GM21717 (cell line): ENCODE measurements around the gene XPO4.
"Not testable (repeated sequence)": the region's sequence is repeated elsewhere in the genome, so short reads cannot be mapped to it uniquely, and the experiment has no call there.

ENCODE experiments used
- ATAC-seq: cut with Tn5 transposase; IDR thresholded peaks from one replicate; pipeline ENCODE4 v1.9.1; 2021; ENCODE audit warnings: mild to moderate bottlenecking, moderate library complexity; ENCODE audit not compliant: unreplicated experiment

XPO4 gene

GRCh38 chr13:20891768-20892167 is 10.8 kb downstream of the XPO4 start:
- no peak for ATAC-seq

DNA sequence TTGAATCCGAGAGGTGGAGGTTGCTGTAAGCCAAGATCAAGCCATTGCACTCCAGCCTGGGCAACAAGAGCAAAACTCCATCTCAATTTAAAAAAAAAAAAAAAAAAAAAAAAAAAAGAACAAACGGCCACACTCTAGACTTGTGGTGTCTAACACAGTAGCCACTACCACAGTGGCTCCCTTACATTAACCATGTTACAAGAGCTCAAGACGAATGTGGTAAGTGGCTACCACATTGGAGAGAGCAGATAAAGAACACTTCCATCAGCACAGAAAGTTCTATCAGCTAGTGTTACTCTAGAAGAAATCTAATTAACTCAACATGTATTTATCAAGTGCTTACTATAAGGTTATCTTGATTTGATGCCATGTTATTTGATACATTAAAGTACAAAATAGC is 11.5 kb downstream of the XPO4 start:
- ATAC-seq, result no peak

DNA sequence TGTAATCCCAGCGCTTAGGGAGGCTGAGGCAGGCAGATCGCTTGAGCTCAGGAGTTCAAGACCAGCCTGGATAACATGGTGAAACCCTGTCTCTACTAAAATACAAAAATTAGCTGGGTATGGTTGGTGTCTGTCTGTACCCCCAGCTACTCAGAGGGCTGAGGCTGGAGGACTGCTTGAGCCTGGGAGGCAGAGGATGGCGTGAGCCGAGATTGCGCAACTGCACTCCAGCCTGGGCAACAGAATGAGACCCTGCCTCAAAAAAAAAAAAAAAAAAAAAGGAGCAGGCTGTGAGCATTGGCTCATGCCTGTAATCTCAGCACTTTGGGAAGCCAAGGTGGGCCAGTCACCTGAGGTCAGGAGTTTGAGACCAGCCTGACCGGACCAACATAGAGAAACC is 12.0 kb downstream of the XPO4 start:
- ATAC-seq, result not testable (repeated sequence)

DNA sequence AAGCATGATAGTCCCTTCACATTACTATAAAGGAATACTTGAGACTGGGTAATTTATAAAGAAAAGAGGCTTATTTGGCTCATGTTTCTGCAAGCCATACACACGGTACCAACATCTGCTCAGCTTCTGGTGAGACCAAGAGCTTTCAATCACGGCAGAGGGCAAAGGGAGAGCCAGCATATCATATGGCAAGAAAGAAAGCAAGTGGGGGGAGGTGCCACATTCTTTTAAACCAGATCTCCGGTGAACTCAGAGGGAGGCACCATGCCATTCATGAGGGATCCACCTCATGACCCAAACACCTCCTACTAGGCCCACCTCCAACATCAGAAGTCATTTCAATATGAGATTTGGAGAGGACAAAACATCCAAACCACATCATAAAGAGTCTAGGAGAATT is 20.3 kb downstream of the XPO4 start:
- ATAC-seq, result no peak

DNA sequence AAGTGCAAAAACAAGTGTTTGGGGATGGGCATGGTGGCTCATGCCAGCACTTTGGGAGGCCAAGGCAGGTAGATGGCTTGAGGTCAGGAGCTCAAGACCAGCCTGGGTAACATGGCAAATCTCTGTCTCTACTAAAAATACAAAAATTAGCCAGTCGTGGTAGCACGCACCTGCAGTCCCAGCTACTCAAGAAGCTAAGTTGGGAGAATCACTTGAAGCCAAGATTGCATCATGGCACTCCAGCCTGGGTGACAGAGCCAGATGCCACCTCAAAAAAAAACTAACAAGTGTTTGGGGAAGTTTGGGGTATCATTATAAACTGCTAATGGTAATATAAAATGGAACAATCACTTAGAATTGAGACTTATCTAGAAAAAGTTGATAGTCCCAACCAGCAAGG is 24.6 kb downstream of the XPO4 start:
- ATAC-seq, result no peak

DNA sequence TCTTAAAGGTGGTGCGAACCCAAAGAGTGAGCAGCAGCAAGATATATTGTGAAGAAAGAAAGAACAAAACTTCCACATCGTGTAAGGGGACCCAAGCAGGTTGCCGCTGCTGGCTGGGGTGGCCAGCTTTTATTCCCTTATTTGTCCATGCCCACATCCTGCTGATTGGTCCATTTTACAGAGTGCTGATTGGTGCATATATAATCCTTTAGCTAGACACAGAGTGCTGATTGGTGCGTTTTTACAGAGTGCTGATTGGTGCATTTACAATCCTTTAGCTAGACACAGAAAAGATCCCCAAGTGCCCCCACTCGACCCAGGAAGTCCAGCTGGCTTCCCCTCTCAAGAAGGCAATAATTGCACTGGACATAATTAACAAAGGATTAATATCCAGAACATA is 25.7 kb downstream of the XPO4 start:
- ATAC-seq, result not testable (repeated sequence)

DNA sequence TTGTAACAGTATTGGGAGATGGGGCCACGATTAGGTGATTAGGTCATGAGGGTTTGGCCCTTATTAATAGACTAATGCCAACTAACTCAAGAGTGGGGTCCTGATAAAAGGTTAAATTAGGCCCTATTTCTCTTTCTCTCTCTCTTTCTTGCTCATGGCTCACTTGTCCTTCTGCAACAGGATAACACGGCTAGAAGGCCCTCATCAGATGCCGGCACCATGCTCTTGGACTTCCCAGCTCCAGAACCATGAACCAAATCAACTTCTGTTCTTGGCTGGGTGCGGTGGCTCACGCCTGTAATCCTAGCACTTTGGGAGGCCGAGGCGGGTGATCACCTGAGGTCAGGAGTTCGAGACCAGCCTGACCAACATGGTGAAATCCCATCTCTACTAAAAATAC is 28.1 kb downstream of the XPO4 start:
- ATAC-seq, result not testable (repeated sequence)

DNA sequence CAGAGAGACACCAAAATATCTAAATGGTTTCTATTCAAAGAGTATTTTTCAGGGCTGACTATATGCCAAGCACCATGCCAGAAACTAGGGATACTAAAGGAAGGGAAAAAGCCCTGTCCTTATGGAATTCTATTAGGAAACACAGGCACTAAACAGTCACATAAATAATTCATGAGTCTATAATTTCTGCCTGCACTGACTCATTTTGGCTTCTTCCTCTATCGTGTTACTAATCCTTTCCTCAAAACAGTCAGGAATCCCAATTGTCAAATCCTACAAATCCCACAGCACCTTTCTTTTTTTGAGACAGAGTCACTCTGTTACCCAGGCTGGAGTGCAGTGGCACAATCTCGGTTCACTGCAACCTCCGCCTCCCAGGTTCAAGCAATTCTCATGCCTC is 29.2 kb downstream of the XPO4 start:
- no peak for ATAC-seq

DNA sequence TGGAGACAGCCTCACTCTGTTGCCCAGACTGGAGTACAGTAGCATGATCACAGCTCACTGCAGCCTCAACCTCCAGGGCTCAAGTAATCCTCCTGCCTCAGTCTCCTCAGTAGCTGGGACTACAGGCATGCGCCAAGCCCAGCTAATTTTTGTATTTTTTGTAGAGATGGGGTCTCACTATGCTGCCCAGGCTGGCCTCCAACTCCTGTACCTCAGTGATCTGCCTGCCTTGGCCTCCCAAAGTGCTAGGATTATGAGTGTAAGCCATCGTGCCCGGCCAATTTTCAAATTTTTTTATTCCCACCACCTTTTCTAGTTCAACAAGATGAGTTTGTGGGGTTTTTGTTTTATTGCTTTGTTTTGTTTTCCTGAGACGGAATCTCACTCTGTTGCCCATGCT is 31.7 kb downstream of the XPO4 start:
- ATAC-seq, result no peak

- ATAC-seq, result no peak
Observed at GRCh38 chr13:20869540-20869939, 33.0 kb downstream of the XPO4 start.

DNA sequence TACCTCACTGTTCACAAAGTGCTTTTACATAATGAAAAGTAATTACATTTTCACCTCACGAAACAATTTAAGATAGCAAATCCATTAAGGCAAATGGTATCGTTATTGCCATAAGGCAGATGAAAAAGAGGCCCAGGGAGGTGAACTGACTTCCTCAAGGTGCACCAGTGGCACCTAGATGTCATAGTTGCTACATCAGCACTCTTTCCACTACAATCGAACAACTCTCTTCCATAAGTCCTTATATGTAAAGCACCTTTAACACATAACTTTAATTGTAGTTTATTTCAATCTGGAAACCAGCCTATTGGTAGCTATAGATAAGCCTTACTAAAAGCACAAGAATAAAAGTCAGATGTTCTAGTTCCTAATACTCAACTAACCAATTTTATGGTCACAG is 35.1 kb downstream of the XPO4 start:
- no peak for ATAC-seq

DNA sequence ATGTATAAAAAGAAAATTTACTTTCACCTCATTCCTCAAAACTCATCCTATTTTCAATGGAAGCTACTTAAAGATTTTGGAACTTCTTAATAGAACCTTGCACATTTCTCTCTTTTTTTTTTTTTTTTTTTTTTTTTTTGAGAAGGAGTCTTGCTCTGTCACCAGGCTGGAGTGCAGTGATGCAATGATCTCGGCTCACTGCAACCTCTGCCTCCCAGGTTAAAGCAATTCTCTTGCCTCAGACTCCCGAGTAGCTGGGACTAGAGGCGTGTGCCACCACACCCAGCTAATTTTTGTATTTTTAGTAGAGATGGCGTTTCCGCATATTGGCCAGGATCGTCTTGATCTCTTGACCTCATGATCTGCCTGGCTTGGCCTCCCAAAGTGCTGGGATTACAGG is 40.9 kb downstream of the XPO4 start:
- ATAC-seq, result not testable (repeated sequence)

- no peak for ATAC-seq
Observed at GRCh38 chr13:20860844-20861243, 41.7 kb downstream of the XPO4 start.

DNA sequence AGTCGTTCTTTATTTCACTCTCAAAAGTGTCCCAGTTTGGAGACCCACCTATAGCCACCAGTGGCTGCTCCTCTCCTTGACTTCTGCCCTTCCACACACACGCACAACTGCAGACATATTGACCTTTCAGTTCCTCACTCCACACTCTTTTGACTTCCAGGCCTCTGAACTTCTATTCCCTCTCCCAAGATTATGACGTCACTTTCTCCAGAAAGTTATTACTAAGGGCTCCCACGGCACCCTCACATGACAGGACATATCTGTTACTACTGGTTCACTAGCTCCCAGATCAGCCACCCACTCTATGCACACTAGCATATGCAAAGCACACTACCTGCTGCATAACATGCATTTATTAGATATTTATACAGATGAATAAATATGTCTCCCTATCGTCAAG is 45.9 kb downstream of the XPO4 start:
- ATAC-seq, result no peak

DNA sequence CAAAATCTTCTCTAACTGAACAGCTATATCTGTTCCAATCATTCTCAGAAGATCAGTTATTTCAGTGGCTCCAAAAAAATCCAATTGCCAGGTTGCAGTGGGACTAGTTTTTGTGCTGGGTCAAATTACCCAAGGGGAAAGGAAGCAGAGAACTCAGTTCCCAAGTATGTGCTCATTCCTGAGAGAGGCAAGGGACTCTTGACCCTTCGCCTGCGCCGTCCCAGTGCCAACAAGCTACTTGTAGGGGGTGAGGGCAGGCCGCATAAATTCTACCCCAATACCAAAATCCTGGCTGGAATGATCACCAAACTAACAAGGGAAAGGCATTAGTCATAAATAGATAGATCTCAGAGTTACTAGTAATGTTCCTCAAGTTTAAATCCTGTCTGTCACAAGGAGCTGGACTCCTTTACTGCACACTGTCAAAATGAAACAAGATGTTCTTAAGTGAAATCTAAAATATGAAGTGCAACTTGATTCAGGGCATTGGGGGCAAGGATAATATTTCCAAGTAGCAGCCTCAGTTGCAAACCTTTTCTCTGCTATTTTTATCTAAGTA is 50.6 kb downstream of the XPO4 start:
- no peak for ATAC-seq

DNA sequence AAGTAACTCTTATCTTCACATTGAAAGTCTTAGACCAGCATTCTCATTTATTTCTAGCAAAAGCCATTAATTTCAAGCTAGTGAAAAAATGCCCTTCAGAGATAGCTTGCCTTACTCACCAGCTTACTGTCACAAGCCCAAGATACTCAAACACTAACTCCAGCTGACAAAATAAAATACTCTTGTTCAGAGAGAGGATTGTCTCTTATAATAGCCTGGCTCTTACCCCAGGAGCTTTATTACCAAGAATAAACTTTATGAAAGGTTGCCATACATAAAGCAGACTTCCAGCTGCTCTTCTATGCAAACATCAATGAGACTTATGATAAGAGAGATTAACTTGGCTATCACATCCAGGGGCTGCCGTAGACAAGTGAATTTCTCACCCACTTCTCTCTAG is 53.6 kb downstream of the XPO4 start:
- no peak for ATAC-seq

DNA sequence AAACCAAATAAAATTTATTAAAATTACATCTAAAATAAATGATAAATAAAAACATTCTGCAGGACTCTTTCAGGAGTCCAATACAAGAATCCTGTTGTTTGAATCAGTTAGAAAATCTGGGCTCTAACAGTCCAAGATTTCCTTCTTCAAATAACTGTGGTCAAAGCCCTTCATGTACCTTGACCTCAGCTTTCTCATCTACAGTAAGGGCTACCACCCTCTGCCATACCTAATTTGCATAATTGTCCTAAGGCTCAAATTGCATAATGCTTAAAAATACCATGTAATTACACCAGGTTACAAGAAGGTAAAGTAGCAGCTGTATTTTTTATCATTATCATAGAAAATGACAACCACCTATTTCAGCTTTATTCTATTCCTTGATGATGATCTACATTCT is 54.3 kb downstream of the XPO4 start:
- ATAC-seq, result no peak

GRCh38 chr13:20847296-20847695 is 55.2 kb downstream of the XPO4 start:
- no peak for ATAC-seq

- ATAC-seq, result no peak
Observed at GRCh38 chr13:20843166-20843565, 59.4 kb downstream of the XPO4 start.

- no peak for ATAC-seq
Observed at GRCh38 chr13:20840568-20840967, 62.0 kb downstream of the XPO4 start.

DNA sequence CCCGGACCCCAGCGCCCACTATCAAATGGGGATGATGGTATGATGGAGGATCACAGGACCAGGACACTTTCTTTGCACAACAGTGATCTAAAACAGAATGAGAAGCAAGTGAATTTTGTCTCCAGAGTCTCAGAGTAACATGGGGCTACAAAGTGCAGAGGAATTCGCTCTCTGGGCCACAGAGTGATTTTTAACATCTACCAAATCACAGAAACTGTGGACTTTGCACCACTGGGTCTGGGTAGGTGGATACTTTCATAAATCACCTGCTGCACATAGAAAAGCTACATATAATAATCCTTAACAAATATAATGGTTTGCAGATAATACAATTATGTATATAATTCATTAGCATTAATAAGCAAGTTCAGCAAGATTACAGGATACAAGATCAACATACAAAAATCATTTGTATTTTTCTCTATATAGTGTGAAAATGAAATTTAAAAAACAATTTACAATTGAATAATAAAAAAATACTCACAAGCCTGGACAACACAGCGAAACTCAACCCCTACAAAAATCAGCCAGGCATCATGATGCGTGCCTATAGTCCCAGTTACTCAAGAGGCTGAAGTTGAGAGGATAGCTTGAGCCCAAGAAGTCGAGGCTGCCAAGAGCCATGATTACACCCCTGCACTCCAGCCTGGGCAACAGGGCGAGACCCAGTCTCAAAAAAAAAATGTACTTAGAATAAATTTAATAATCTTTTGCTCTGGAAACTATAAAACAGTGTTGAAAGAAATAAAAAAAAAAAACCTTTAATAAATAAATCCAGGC is 68.5 kb downstream of the XPO4 start:
- ATAC-seq, result no peak

GRCh38 chr13:20832861-20833260 is 69.7 kb downstream of the XPO4 start:
- no peak for ATAC-seq

GRCh38 chr13:20831933-20832332 is 70.6 kb downstream of the XPO4 start:
- ATAC-seq, result no peak
